ENCODE results near the gene RIMS4.

RIMS4 gene

GRCh38 chr20:44758247-44759101 lies 51.9 kb downstream of the RIMS4 start:
- DNase-seq = no peak

GRCh38 chr20:44756956-44757355 lies 53.4 kb downstream of the RIMS4 start:
- DNase-seq = no peak

- DNase-seq = no peak
These were observed 54.2 kb downstream of the RIMS4 start for GRCh38 chr20:44756011-44756688.

- DNase-seq = no peak
These were observed 55.8 kb downstream of the RIMS4 start for GRCh38 chr20:44754554-44754953.

- no peak for DNase-seq
These were observed 58.0 kb downstream of the RIMS4 start for GRCh38 chr20:44752099-44752931.

- DNase-seq = no peak
These were observed 60.1 kb downstream of the RIMS4 start for GRCh38 chr20:44750081-44750805.

GRCh38 chr20:44748005-44748370 lies 62.4 kb downstream of the RIMS4 start:
- no peak for DNase-seq

- peak; percentile 58 for DNase-seq
These were observed 63.0 kb downstream of the RIMS4 start for GRCh38 chr20:44747166-44748004.

GRCh38 chr20:44746367-44747165 lies 63.8 kb downstream of the RIMS4 start:
- DNase-seq = no peak

GRCh38 chr20:44745598-44746366 lies 64.6 kb downstream of the RIMS4 start, which contains the start of gene KCNK15:
KCNK15 (plus strand) TSS chr20:44745865; CDS start chr20:44745911, 46 bp downstream.
- DNase-seq = peak; percentile 21

- DNase-seq = no peak
These were observed 65.2 kb downstream of the RIMS4 start for GRCh38 chr20:44745122-44745597.

- no peak for DNase-seq
These were observed 66.3 kb downstream of the RIMS4 start for GRCh38 chr20:44743916-44744655.

GRCh38 chr20:44743080-44743701 lies 67.2 kb downstream of the RIMS4 start:
- DNase-seq = no peak

- no peak for DNase-seq
These were observed 67.9 kb downstream of the RIMS4 start for GRCh38 chr20:44742304-44743079.

GRCh38 chr20:44739942-44740341 lies 70.4 kb downstream of the RIMS4 start:
- DNase-seq = no peak

GRCh38 chr20:44738813-44739477 lies 71.4 kb downstream of the RIMS4 start:
- DNase-seq = peak; percentile 17

GRCh38 chr20:44737116-44737515 lies 73.2 kb downstream of the RIMS4 start:
- DNase-seq = no peak
